Cardiac ventricle fibroblast (primary cell): ENCODE results near the gene OTOP2. TPM values are rescaled to one million over a fixed set of nuclear protein-coding genes. Genes with fewer than 3 reads are reported as not detected.

Source experiments
- total RNA-seq: library from RNA; depleted of rRNA; stranded (reverse); fragments of >200 nt; gene quantifications from 2 replicates; pipeline ENCODE4 v1.2.3, GENCODE V29; 2015

OTOP2 gene, protein sequence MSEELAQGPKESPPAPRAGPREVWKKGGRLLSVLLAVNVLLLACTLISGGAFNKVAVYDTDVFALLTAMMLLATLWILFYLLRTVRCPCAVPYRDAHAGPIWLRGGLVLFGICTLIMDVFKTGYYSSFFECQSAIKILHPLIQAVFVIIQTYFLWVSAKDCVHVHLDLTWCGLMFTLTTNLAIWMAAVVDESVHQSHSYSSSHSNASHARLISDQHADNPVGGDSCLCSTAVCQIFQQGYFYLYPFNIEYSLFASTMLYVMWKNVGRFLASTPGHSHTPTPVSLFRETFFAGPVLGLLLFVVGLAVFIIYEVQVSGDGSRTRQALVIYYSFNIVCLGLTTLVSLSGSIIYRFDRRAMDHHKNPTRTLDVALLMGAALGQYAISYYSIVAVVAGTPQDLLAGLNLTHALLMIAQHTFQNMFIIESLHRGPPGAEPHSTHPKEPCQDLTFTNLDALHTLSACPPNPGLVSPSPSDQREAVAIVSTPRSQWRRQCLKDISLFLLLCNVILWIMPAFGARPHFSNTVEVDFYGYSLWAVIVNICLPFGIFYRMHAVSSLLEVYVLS
- total RNA-seq: not detected in 2 replicates

DNA sequence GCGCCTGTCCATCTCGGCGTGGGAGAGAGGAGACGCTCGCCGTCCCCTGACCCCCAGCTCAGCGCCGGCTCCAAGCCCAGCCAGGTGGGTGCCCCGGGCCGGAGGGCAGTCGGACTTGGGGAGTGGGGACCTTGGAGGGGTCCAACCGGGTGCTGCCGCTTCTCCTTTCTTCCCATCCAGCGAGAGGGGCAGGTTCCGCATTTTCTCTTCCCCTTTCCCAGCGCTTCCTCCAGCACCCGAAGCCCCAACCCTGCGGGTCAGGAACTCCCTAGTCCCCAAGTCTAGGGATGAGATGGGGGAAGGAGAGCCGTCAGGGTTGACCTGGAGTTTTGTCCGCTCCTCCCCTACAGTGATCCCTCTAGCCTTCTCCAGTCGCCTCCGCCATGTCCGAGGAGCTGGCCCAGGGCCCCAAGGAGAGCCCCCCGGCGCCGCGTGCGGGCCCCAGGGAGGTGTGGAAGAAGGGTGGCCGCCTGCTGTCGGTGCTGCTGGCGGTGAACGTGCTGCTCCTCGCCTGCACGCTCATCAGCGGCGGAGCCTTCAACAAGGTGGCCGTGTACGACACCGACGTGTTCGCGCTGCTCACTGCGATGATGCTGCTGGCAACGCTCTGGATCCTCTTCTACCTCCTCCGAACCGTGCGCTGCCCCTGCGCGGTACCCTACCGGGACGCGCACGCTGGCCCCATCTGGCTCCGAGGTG, at the start of gene OTOP2:
TSS of gene OTOP2 (plus strand) at position 24 of the 699 bp plus-strand sequence. CDS start at position 384, 360 bp downstream.

DNA sequence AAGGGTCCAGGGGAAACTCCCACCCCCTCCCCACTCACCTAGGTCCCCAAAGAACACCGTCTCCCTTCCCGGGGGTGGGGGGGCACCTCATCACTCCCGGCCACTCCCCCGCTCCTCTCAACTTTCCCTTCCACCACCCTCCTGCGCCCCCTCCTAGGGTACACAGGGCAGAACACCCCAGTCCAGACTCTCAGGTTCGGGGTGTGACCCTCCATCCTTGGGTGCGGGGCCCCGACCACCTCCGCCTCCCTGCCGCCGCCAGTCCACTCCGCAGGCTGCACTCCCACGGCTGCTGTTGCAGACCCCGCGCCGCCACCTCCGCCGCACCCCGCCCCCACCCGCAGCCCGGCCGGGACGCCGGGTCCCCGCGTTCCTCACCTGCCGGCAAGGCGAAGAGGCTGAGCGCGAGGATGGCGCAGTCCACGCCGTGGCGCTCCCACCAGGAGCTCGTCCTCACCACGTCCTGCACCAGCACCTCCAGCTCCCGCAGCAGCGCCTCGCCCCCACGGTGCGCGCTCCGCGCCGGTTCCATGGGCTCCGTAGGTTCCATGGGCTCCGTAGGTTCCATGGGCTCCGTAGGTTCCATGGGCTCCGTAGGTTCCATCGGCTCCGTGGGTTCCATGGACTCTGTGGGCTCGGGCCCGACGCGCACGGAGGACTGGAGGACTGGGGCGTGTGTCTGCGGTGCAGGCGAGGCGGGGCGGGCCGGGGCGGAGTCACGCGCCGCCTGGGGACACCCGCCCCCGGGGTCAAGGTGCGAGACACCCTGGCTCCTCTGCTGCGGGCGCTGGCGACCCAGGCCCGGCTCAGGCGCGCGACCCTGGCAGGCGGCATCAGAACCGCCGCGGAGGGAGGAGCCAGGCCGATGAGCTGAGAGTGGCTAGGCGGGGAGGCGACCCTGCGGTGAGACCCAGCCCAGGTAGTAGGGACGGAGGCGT, 30.8 kb upstream of the OTOP2 start, which contains the start of gene FADS6:
TSS of gene FADS6 (minus strand) at position 660 of the 938 bp plus-strand sequence. CDS start at position 622, 38 bp downstream.

DNA sequence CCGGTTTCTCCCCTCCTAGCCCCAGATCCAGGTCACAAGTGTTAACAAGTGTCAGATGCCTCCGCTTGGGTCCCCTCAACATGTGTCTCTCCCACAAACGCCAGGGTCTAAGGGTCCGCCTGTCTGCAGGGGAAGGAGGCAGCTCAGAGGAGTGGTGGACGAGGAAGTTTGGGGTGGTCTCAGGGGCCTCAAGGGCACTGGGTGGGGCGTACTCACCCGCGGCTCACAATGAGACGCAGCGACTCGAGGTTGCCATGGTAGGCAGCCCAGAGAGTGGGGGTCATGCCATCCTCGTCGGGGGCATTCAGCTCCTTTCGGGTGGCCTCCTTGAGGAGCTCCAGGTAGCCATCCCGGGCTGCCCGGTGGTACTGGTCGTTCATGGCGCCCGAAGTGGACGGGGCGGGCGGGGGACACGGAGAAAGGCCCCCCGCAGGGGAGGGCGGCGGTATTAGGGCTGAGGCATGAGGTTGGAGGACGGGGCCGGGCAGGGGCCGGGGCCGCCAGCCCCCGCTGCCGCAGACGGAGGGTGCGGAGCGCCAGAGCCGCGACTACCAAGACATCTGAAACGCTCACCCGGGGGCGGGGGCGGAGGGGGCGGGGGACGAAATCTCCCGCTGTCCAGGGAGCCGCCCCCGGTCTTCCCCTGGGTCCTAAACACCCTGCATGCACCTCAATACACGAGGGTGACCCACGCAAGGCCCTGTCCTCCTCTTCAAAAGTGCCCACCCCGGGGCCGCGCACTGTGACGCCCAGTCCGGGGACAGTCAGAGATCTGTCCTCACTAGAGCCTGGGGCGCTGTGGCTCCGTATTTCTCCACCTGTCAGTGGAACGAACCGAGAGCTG, 1.2 kb upstream of the OTOP2 start, which contains the start of gene USH1G:
TSS of gene USH1G (minus strand) at position 562 of the 844 bp plus-strand sequence. CDS start at position 380, 182 bp downstream.

DNA sequence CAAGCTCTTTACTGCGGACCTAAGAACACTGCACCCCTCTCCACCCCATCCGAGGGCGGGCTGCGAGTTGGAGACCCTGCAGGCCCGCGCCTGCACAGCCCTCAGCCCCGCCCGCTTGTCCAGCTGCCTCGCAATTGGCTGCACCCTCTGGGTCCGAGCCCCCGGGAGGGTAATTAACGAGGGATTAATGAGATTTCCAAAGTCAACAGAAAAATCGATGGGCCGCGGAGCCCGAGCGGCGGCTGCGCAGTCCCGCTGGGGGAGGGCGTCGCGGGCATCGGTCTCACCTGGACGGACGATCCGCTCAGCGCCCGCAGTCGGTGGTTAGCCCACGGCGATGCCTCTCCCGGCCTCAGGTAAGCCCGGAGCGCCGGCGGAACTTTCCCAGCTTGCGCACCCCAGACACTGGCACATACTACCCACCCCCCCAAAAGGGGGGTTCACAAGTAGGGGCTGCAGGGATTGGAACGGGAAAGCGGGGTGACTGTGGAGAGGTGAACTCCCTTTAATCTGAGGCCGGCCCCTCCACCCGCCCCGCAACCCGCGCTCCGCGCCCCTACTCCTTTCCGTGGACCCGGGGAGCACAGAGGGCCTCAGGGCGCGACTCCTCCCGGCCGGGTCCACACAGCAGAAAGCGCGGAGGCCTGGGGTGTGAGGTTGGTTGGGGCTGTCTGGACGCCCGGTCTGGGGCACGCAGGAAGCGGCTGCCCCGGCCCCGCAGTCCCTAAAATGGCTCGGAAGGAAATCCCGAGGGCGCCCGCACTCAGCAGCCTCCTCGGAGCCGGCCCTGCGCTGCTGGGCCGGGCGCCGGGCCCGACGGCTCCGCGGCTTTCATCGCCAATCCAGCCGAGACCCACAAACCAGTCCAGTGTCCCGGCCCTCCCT, 11.8 kb downstream of the OTOP2 start, which contains the start of gene OTOP3:
TSS of gene OTOP3 (plus strand) at position 314 of the 885 bp plus-strand sequence. CDS start at position 338, 24 bp downstream.

DNA sequence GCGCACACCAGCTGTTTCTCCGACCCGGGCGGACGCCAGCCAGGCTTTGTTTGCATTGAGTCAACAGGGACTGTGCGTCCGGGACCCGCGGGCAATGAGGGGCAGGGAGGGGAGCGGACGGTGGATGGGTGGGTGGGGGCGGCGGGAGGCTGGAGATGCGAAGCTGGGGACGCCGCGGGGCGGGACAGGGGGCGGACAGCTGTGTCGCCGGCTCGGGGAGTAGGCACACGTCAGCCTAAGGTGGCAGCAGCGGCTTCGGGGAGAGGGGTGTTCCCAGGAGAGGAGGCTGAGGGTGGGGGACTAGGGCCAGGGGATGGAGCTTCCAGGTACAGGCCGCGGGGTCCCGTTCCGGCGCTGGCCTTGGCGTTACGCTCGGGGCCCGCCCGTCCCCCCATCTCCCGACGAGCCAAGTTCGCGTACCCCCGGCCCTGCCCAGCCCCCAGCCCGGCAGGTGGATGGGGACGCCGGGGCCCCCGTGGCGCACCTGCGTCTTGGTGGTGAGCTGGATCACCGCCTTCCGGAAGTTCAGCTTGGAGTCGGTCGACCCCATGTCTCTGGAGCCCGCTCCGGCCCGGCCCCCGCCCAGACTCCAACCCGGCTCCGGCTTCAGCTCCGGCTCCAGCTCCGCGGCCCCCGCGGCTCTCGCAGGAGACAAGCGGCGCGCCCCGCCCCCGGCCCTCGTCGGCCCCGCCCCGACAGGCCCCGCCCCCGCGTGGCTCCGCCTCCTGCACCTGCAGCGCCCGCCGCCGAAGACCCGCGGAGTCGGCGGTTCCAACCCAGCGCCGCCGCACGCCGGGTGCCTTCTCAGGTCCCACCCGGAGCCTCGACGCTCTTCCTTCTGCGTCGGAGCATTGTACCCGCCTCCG, 48.3 kb downstream of the OTOP2 start, which contains the start of gene HID1:
TSS of gene HID1 (minus strand) at position 653 of the 866 bp plus-strand sequence. CDS start at position 550, 103 bp downstream.

Other genes with a start within 250 kb of the OTOP2 start
- not detected in 2 replicates for gene CD300LF, start 211.3 kb upstream of the OTOP2 start, total RNA-seq
- gene RAB37, start 187.0 kb upstream of the OTOP2 start, total RNA-seq: 0.06 and 0.10 TPM in 2 replicates
- gene NHERF1, start 175.6 kb upstream of the OTOP2 start, total RNA-seq: 10.9 and 13.9 TPM in 2 replicates
- 20.5 and 23.5 TPM in 2 replicates for gene NAT9, start 147.9 kb upstream of the OTOP2 start, total RNA-seq
- under 0.01 TPM in 1 of 2 replicates, not detected in the other for gene GRIN2C, start 64.4 kb upstream of the OTOP2 start, total RNA-seq
- gene FDXR, start 51.3 kb upstream of the OTOP2 start, total RNA-seq: 19.4 and 20.9 TPM in 2 replicates
- gene FADS6, start 30.6 kb upstream of the OTOP2 start, total RNA-seq: not detected in 2 replicates
- not detected in 2 replicates for gene USH1G, start 1.0 kb upstream of the OTOP2 start, total RNA-seq
- not detected in 2 replicates for gene OTOP3, start 11.6 kb downstream of the OTOP2 start, total RNA-seq
- gene HID1, start 48.5 kb downstream of the OTOP2 start, total RNA-seq: 1.3 TPM in 1 of 2 replicates, not detected in the other
- gene CDR2L, start 63.4 kb downstream of the OTOP2 start, total RNA-seq: 14.0 and 15.0 TPM in 2 replicates
- 36.5 and 42.3 TPM in 2 replicates for gene MRPL58, start 88.4 kb downstream of the OTOP2 start, total RNA-seq
- gene ATP5PD, start 122.7 kb downstream of the OTOP2 start, total RNA-seq: 236 and 284 TPM in 2 replicates
- 18.2 and 20.5 TPM in 2 replicates for gene KCTD2, start 123.0 kb downstream of the OTOP2 start, total RNA-seq
- gene SLC16A5, start 163.7 kb downstream of the OTOP2 start, total RNA-seq: 2.8 and 4.2 TPM in 2 replicates
- gene ARMC7, start 185.7 kb downstream of the OTOP2 start, total RNA-seq: 3.8 and 3.9 TPM in 2 replicates
- 43.7 and 60.3 TPM in 2 replicates for gene NT5C, start 207.5 kb downstream of the OTOP2 start, total RNA-seq
- 44.3 and 57.8 TPM in 2 replicates for gene JPT1, start 230.2 kb downstream of the OTOP2 start, total RNA-seq